KMS-11 (cell line): ENCODE data around the gene ESRRG.

Experiments used
- H2AFZ ChIP-seq: fragments of 200-600 bp; sonication (generic); 2 replicates; pipeline ENCODE4 v1.6.1; 2016; ENCODE audit warnings: antibody characterized with exemption, mixed run types, low read depth
- H3K27ac ChIP-seq: fragments of 200-600 bp; sonication (generic); 2 replicates; pipeline ENCODE4 v1.6.1; 2016; ENCODE audit warnings: mild to moderate bottlenecking, mixed run types
- H3K27me3 ChIP-seq: fragments of 200-600 bp; sonication (generic); 2 replicates; pipeline ENCODE4 v1.6.1; 2017; ENCODE audit warnings: mild to moderate bottlenecking, low read depth, mixed run types, moderate library complexity; ENCODE audit not compliant: insufficient read depth
- H3K36me3 ChIP-seq: fragments of 200-600 bp; sonication (generic); 2 replicates; pipeline ENCODE4 v1.6.1; 2017; ENCODE audit warnings: mild to moderate bottlenecking, mixed run types; ENCODE audit not compliant: insufficient read depth
- H3K4me1 ChIP-seq: fragments of 200-600 bp; sonication (generic); 2 replicates; pipeline ENCODE4 v1.6.1; 2016; ENCODE audit warnings: mild to moderate bottlenecking, low read depth, mixed run types; ENCODE audit not compliant: poor library complexity, severe bottlenecking
- H3K4me2 ChIP-seq: fragments of 200-600 bp; sonication (generic); 2 replicates; pipeline ENCODE4 v1.7.0; 2016; ENCODE audit warnings: mild to moderate bottlenecking, mixed run types
- H3K4me3 ChIP-seq: fragments of 200-600 bp; sonication (generic); IDR thresholded peaks from 2 replicates; pipeline ENCODE4 v1.6.1; 2017; ENCODE audit warnings: low read depth, low read length, mixed read lengths; ENCODE audit not compliant: insufficient read depth
- H3K79me2 ChIP-seq: fragments of 200-600 bp; sonication (generic); 2 replicates; pipeline ENCODE4 v1.6.1; 2016; ENCODE audit warnings: low read depth, mixed run types; ENCODE audit not compliant: insufficient read depth
- H3K9ac ChIP-seq: fragments of 200-600 bp; sonication (generic); 2 replicates; pipeline ENCODE4 v1.6.1; 2016; ENCODE audit warnings: mild to moderate bottlenecking, mixed run types
- H4K20me1 ChIP-seq: fragments of 200-600 bp; sonication (generic); 2 replicates; pipeline ENCODE4 v1.6.1; 2016; ENCODE audit warnings: mild to moderate bottlenecking, mixed run types; ENCODE audit not compliant: insufficient read depth
- CTCF ChIP-seq: fragments of 200-600 bp; sonication (generic); conservative IDR thresholded peaks from 2 replicates; pipeline ENCODE4 v1.6.1; 2017; ENCODE audit warnings: low read depth, mild to moderate bottlenecking, antibody characterized with exemption, low read length, moderate library complexity, mixed read lengths

The ESRRG gene

DNA sequence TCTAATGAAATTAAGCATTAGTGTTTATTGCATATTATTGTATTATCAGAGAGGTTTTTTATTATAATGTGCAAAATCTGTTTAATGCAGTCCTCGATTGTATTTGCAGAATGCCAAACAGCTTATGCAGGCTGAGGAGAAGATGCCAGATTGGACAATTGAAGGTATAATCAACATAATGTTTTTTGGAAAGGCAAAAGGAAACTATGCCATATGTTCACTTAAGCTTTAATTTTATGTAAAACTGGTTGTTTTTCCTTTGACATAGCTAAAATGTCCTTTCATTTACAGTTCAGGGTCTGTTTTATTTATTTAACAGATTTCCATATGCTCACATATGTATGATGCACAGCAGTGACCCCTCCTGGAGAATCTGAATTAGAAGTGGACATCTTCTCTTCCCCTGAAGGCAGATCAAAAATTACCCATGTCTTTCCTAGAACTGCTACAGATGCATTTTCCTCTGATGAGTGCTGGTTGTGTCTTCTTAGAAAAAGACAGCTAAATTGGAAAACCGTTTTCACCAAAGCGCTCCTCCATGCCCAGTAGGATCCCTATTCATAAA lies 156.5 kb downstream of the ESRRG start:
- H4K20me1 ChIP-seq: no peaks in the 10 kb centered on the region
- no peaks in the 10 kb centered on the region for H3K27me3 ChIP-seq
- H3K9ac ChIP-seq: no peak overlapping the region
- H3K79me2 ChIP-seq: no peaks in the 10 kb centered on the region
- no peaks in the 10 kb centered on the region for H3K36me3 ChIP-seq
- H3K4me3 ChIP-seq: no peak overlapping the region
- no peak for TF ChIP-seq CTCF
- no peak overlapping the region for H3K4me2 ChIP-seq
- H3K4me1 ChIP-seq: no peaks in the 10 kb centered on the region
- H2AFZ ChIP-seq: no peak overlapping the region
- no peak overlapping the region for H3K27ac ChIP-seq

DNA sequence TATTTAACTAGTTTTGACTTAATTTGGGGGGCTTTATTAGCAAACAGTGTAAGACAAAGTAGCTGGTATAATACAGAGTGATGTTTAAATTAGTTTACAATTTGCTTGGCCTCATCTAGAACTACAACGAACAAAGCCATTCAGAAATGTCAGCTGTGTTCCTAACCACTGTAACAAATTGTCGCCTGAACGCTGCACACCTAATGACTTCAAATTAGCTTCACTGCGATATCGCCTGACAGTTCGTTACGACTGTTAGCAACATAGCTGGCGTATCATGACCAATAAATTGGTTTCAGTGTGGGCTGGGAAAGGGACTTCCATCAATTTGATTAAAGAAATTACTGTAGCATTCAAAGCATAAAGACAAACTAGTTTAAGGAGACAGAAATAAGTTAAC lies 160.1 kb downstream of the ESRRG start:
- Histone ChIP-seq H3K27ac (no peak overlapping the region), H4K20me1 (no peaks in the 10 kb centered on the region), H3K4me1 (no peaks in the 10 kb centered on the region), H3K9ac (no peak overlapping the region), H3K79me2 (no peaks in the 10 kb centered on the region), H2AFZ (no peak overlapping the region), H3K36me3 (no peaks in the 10 kb centered on the region), H3K4me3 (no peak overlapping the region), H3K4me2 (no peak overlapping the region), H3K27me3 (no peaks in the 10 kb centered on the region)
- TF ChIP-seq CTCF: no peak

GRCh38 chr1:216562383-216562782 lies 160.8 kb downstream of the ESRRG start:
- H3K4me3 ChIP-seq: no peak overlapping the region
- H3K27ac ChIP-seq: no peak overlapping the region
- no peak overlapping the region for H3K4me2 ChIP-seq
- H3K4me1 ChIP-seq: no peaks in the 10 kb centered on the region
- H4K20me1 ChIP-seq: no peaks in the 10 kb centered on the region
- no peaks in the 10 kb centered on the region for H3K79me2 ChIP-seq
- no peak for TF ChIP-seq CTCF
- no peaks in the 10 kb centered on the region for H3K27me3 ChIP-seq
- no peaks in the 10 kb centered on the region for H3K36me3 ChIP-seq
- no peak overlapping the region for H3K9ac ChIP-seq
- H2AFZ ChIP-seq: no peak overlapping the region

GRCh38 chr1:216560527-216560926 lies 162.7 kb downstream of the ESRRG start:
- H3K79me2 ChIP-seq: no peaks in the 10 kb centered on the region
- H4K20me1 ChIP-seq: no peaks in the 10 kb centered on the region
- no peaks in the 10 kb centered on the region for H3K4me1 ChIP-seq
- H3K4me2 ChIP-seq: no peak overlapping the region
- no peaks in the 10 kb centered on the region for H3K36me3 ChIP-seq
- no peak overlapping the region for H2AFZ ChIP-seq
- H3K27ac ChIP-seq: no peak overlapping the region
- no peak for TF ChIP-seq CTCF
- no peak overlapping the region for H3K9ac ChIP-seq
- H3K4me3 ChIP-seq: no peak overlapping the region
- H3K27me3 ChIP-seq: no peaks in the 10 kb centered on the region
